GM21786 (cell line): ENCODE measurements around the gene EDC4.

Source experiments
- ATAC-seq: cut with Tn5 transposase; IDR thresholded peaks from one replicate; pipeline ENCODE4 v1.9.1; 2021; ENCODE audit not compliant: unreplicated experiment

Gene EDC4

DNA sequence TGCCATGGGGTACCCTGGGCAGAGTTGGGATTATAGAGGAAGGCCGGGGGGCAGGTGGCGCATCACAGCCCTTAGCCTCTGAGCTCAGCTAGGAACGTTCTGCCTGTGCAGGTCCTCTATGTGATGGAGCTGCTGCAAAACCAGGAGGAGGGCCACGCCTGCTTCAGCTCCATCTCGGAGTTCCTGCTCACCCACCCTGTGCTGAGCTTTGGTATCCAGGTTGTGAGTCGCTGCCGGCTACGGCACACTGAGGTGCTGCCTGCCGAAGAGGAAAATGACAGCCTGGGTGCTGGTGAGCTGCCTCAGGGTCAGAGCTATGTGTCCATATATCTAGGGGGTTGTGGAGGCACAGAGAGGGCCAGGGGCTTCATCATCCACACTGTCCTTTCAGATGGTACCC lies 6.0 kb downstream of the EDC4 start:
- ATAC-seq, result no peak

GRCh38 chr16:67879462-67879861 lies 6.6 kb downstream of the EDC4 start:
- no peak for ATAC-seq

DNA sequence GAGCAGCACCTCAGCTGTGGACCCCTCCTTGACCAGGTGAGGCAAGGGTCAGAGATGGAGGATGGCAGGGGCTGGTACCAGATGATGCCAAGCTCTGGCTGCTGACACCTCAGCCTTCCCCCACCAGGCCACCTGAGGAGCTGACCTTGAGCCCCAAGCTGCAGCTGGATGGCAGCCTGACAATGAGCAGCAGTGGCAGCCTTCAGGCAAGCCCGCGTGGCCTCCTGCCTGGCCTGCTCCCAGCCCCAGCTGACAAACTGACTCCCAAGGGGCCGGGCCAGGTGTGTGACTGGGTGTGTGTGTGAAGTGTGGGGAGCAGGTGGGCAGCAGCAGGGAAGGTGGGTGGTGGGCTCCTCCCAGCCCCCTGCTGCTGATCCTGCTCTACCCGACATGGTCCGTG lies 7.1 kb downstream of the EDC4 start:
- ATAC-seq, result no peak

DNA sequence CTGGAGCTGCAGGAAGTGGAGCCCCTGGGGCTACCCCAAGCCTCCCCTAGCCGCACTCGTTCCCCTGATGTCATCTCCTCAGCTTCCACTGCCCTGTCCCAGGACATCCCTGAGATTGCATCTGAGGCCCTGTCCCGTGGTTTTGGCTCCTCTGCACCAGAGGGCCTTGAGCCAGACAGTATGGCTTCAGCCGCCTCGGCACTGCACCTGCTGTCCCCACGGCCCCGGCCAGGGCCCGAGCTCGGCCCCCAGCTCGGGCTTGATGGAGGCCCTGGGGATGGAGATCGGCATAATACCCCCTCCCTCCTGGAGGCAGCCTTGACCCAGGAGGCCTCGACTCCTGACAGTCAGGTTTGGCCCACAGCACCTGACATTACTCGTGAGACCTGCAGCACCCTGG lies 7.7 kb downstream of the EDC4 start:
- no peak for ATAC-seq

DNA sequence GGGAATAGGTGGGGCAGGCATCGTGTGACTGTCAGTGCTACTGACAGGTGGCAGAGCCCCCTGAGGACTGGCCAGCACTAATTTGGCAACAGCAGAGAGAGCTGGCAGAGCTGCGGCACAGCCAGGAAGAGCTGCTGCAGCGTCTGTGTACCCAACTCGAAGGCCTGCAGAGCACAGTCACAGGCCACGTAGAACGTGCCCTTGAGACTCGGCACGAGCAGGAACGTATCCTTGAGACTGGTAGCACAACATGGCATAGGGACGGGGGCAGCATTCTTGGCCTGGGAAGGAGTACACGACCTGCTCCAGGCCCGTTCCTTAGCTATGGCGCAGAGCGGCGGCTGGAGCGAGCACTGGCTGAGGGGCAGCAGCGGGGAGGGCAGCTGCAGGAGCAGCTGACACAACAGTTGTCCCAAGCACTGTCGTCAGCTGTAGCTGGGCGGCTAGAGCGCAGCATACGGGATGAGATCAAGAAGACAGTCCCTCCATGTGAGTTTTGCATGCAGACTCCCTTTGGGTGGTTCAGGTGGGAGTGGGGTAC lies 8.8 kb downstream of the EDC4 start:
- ATAC-seq, result no peak

GRCh38 chr16:67882374-67883145 lies 9.7 kb downstream of the EDC4 start:
- no peak for ATAC-seq

DNA sequence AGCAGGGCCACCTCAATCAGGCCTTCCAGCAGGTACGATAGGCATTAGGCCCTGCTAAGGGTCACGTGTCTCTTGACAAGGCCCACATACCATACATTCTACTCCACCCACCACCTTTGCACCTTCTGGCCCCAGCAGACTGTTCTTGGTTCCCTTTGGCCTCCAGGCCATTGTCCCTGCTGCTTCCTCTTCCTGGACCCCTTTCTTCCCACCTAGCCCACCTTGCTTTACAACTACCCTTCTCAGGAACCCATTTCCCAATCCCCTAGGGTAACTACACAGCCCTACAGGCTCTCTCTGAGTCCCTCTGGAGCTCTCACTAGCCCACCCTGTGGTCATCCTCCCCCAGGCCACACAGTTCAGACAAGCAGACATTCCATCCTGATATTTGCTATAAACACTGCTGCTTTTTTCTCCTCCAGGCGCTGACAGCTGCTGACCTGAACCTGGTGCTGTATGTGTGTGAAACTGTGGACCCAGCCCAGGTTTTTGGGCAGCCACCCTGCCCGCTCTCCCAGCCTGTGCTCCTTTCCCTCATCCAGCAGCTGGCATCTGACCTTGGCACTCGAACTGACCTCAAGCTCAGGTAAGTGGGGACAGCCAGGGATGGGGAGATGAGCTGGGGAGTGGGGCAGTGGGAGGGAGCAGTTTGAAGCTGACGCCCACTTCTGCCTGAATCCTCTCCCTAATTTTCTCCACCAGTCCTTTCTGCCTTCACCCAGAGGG lies 10.5 kb downstream of the EDC4 start:
- no peak for ATAC-seq

DNA sequence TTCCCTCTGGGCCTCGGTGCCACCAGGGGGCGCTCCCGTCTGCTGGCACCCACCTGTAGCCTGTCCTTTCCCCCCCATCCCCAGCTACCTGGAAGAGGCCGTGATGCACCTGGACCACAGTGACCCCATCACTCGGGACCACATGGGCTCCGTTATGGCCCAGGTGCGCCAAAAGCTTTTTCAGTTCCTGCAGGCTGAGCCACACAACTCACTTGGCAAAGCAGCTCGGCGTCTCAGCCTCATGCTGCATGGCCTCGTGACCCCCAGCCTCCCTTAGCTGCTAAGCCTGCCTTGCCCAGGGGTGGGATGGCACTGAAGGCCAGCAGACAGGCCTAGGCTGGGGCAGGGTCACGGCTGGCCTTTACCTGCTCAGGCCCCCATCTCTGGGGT lies 11.0 kb downstream of the EDC4 start:
- ATAC-seq, result no peak

DNA sequence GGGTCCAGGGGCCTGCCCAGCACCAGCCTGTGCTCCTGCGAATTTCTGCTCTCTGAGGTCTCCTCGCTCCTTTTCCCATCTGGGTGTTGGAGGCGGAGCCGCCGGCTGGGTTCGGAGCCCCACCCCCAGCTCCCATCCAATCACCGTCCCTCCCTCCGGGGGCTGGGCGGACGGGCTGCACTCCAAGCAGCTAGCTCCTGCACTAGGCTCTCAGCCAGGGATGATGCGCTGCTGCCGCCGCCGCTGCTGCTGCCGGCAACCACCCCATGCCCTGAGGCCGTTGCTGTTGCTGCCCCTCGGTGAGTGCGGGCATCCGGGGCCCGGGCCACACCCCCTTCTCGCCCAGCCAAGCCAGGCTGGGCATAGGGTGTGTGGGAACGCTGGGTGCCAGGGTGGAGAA lies 11.8 kb downstream of the EDC4 start, which contains the start of gene NRN1L:
Gene NRN1L, plus strand, starts transcription at position 202 of the 400 bp plus-strand sequence. Its CDS starts 19 bp downstream, at position 221.
- no peak for ATAC-seq

DNA sequence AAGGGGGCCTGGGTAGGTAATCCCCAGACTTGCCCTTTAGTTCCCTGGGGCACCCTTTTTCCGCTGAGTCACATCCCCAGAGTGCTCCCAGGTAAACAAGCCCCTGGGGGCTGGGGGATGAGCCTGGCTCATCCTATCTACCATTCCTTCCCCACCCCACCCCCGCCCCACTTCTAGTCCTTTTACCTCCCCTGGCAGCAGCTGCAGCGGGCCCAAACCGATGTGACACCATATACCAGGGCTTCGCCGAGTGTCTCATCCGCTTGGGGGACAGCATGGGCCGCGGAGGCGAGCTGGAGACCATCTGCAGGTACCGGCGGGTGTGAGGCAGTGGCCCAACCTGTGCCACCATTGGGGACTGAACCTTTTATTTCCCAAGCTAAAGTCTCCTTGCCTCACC lies 12.7 kb downstream of the EDC4 start:
- ATAC-seq, result no peak

GRCh38 chr16:67885976-67886375 lies 13.1 kb downstream of the EDC4 start:
- ATAC-seq, result no peak

DNA sequence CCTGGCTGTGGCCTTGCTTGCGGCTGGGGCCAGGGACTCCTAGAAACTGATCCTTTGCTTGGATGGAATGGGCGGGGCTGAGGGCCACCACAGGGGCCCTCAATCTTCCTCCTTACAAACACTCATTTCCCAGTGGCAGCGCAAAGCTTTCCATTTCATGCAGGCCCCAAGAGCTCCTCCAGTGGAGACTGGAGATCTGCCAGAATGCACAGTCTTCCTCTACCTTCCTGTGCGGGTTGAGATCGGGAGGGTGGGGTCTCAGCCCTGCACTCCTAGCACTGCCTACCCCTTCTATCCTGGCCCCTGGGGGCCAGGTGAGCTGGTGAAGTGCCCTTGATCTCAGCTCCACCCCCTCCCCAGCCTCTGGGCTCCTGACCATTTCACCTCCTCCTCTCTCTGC lies 13.5 kb downstream of the EDC4 start:
- no peak for ATAC-seq

GRCh38 chr16:67888331-67888730 lies 15.5 kb downstream of the EDC4 start:
- no peak for ATAC-seq

DNA sequence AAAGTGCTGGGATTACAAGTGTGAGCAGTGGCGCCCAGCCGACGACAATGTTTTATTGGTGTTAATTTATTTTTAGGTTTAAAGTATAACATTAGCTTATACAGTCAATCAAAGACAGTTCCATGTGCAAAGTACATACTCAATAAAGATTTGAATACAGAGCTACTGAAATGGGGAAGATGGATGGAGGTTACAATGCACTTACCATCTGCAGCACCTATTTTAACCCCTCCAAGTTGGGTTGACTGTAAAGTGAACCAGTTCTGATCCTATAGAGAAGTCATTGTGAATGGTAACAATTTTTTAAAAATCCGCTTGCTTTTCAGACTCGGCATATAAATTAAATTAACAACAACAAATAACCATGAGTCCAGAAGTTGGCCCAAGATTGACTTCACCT lies 19.5 kb downstream of the EDC4 start:
- ATAC-seq, result no peak

DNA sequence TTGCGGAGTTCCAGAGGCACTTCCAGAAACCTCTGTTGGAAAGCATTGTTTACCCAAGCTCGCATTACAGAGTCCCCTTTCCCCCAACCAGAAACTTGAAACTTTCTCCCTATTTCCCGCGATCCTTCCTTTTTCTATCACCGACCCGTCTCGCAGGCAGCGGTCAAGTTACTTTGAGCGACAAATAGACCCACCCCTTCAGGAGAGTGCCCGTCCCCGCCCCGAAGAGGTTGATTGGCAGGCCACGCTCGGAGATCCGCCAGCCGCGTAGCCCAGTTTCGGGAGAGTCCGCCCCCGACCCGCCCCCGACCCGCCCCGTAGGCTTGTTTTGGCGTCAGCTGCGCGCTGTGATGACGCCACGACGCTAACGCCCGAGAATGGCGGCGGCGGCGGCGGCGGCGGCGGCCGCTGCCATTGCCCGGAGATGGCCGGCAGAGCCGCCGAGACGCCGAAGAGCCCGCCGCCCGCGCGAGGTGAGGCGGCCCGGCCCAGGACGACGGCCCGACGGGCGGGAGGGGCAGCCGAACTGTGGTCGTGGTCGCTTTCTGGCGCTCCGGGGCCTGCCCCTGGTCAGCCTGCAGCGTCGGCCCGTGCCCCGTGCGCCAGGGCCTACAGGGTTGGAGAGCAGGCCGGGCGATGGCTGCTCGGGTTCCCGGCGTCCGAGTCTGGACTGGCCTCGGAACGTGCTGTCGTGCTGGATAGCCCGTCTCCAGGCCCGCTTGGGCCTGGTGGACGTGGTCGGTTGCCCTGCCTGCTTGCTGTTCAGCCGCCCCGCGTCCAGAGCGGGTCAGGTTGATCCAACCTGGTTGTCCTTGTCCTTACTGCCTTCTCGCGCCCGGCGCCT lies 20.3 kb downstream of the EDC4 start, which contains the start of gene PSKH1:
Gene PSKH1, plus strand, starts transcription at position 356 of the 844 bp plus-strand sequence. CDS start 15,496 bp downstream, outside the sequence.
- peak; percentile 95 for ATAC-seq

- no peak for ATAC-seq
Observed at GRCh38 chr16:67893743-67894399, 21.0 kb downstream of the EDC4 start.

- ATAC-seq, result no peak
Observed at GRCh38 chr16:67897231-67897630, 24.4 kb downstream of the EDC4 start.

- no peak for ATAC-seq
Observed at GRCh38 chr16:67901734-67902133, 28.9 kb downstream of the EDC4 start.

GRCh38 chr16:67902831-67903230 lies 30.0 kb downstream of the EDC4 start:
- ATAC-seq, result no peak

DNA sequence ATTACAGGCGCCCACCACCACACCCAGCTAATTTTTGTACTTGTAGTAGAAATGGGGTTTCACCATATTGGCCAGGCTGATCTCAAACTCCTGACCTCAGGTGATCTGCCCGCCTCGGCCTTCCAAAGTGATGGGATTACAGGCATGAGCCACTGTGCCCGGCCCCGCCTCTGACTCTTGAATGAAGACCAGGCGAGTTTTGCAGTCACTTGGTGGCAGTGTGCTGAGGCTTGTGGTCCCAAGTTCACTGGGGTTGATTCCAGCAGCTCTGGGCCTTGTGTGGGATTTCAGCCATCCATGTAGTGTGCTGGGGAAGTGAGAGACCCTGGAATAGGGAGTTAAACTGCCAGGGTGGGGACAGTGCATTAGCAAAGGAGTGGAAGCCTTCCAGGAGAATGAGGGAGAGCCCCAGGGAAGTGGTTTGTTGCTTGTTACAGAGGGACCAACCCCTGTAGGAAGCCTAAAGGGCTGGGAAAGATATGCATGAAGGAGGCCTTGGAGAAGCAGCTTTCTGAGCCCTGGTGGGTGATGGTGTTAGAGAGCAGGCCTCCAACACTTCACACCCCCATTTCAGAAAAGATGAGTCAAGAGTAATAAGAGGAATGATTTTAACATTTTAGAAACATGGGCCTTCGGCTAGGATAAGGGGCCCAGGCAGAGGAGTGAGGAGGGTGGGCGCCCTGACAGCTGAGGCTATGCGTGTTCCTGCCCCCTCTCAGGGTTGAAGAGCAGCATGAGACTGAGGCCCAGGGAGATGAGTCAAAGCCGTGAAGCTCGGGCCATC lies 34.7 kb downstream of the EDC4 start:
- no peak for ATAC-seq
